NK-92 (cell line): Measurements from ENCODE around the gene AKAP6.

ENCODE experiments used
- DNase-seq: peaks from one replicate; lab custom pipeline; 2025; ENCODE audit not compliant: unreplicated experiment; lab: John Stamatoyannopoulos, UW

AKAP6 gene

GRCh38 chr14:32618991-32619390 is 289.9 kb downstream of the AKAP6 start:
- DNase-seq = no peak

- DNase-seq = no peak
Measured at GRCh38 chr14:32620303-32620702, 291.2 kb downstream of the AKAP6 start.

- no peak for DNase-seq
Measured at GRCh38 chr14:32620724-32621123, 291.6 kb downstream of the AKAP6 start.

GRCh38 chr14:32621585-32621984 is 292.5 kb downstream of the AKAP6 start:
- DNase-seq = no peak

- no peak for DNase-seq
Measured at GRCh38 chr14:32622742-32623141, 293.6 kb downstream of the AKAP6 start.

- DNase-seq = no peak
Measured at GRCh38 chr14:32623300-32624093, 294.4 kb downstream of the AKAP6 start.

- no peak for DNase-seq
Measured at GRCh38 chr14:32625211-32625610, 296.1 kb downstream of the AKAP6 start.

GRCh38 chr14:32627545-32628298 is 298.6 kb downstream of the AKAP6 start:
- no peak for DNase-seq

- no peak for DNase-seq
Measured at GRCh38 chr14:32629236-32629635, 300.1 kb downstream of the AKAP6 start.

GRCh38 chr14:32630701-32631100 is 301.6 kb downstream of the AKAP6 start:
- DNase-seq = no peak

GRCh38 chr14:32633224-32633859 is 304.2 kb downstream of the AKAP6 start:
- no peak for DNase-seq

GRCh38 chr14:32633930-32634329 is 304.8 kb downstream of the AKAP6 start:
- DNase-seq = no peak

GRCh38 chr14:32635061-32635719 is 306.1 kb downstream of the AKAP6 start:
- DNase-seq = no peak

GRCh38 chr14:32637582-32637981 is 308.5 kb downstream of the AKAP6 start:
- DNase-seq = no peak

GRCh38 chr14:32639208-32639607 is 310.1 kb downstream of the AKAP6 start:
- DNase-seq = no peak

- DNase-seq = no peak
Measured at GRCh38 chr14:32645551-32645950, 316.5 kb downstream of the AKAP6 start.

GRCh38 chr14:32648434-32648833 is 319.3 kb downstream of the AKAP6 start:
- no peak for DNase-seq

GRCh38 chr14:32650030-32650429 is 320.9 kb downstream of the AKAP6 start:
- no peak for DNase-seq

- DNase-seq = no peak
Measured at GRCh38 chr14:32650665-32651064, 321.6 kb downstream of the AKAP6 start.

GRCh38 chr14:32654106-32654505 is 325.0 kb downstream of the AKAP6 start:
- no peak for DNase-seq

GRCh38 chr14:32656601-32657000 is 327.5 kb downstream of the AKAP6 start:
- DNase-seq = no peak
